HepG2 (cell line): ENCODE data around the gene FHIT. TPM values are rescaled to one million over a fixed set of nuclear protein-coding genes. Genes with fewer than 3 reads are reported as not detected.

Experiments
- ARID5B ChIP-seq: IDR thresholded peaks from 2 replicates; pipeline ENCODE4 v1.4.0; 2020; ENCODE audit warnings: mild to moderate bottlenecking, missing genetic modification reagents
- CHD2 ChIP-seq: IDR thresholded peaks from 2 replicates; pipeline ENCODE4 v1.6.1; 2011; ENCODE audit warnings: low read depth, low read length, improper control_type of control experiment
- DZIP1 ChIP-seq: sonication (generic); formaldehyde crosslinking; IDR thresholded peaks from 2 replicates; pipeline ENCODE4 v1.5.0; 2020; ENCODE audit warnings: mild to moderate bottlenecking, missing genetic modification reagents
- FOXO1 ChIP-seq: sonication (generic); formaldehyde crosslinking; IDR thresholded peaks from 2 replicates; pipeline ENCODE4 v1.4.0; 2020; ENCODE audit warnings: missing genetic modification reagents
- GABPB1 ChIP-seq: IDR thresholded peaks from 2 replicates; pipeline ENCODE4 v1.6.1; 2016; ENCODE audit warnings: mild to moderate bottlenecking, missing genetic modification reagents, moderate library complexity, missing compliant biosample characterization
- HDAC1 ChIP-seq: sonication (generic); formaldehyde crosslinking; IDR thresholded peaks from 2 replicates; pipeline ENCODE4 v1.5.1; 2020; ENCODE audit warnings: mild to moderate bottlenecking, missing genetic modification reagents
- KAT8 ChIP-seq: IDR thresholded peaks from 2 replicates; pipeline ENCODE4 v1.6.1; 2016; ENCODE audit warnings: missing genetic modification reagents, missing compliant biosample characterization
- NFYC ChIP-seq: IDR thresholded peaks from 2 replicates; pipeline ENCODE4 v1.6.1; 2016; ENCODE audit warnings: missing genetic modification reagents, missing compliant biosample characterization
- RFX5 ChIP-seq: IDR thresholded peaks from 2 replicates; pipeline ENCODE4 v1.6.1; 2011; ENCODE audit warnings: low read depth, low read length, improper control_type of control experiment
- TGIF2 ChIP-seq: IDR thresholded peaks from 2 replicates; pipeline ENCODE4 v1.6.1; 2016; ENCODE audit warnings: control low read depth, missing compliant biosample characterization
- UBTF ChIP-seq: sonication (generic); formaldehyde crosslinking; IDR thresholded peaks from 2 replicates; pipeline ENCODE4 v1.4.0; 2020; ENCODE audit warnings: mild to moderate bottlenecking, missing genetic modification reagents
- XBP1 ChIP-seq: sonication (generic); formaldehyde crosslinking; IDR thresholded peaks from 2 replicates; pipeline ENCODE4 v1.5.0; 2020; ENCODE audit warnings: missing genetic modification reagents
- ZBTB3 ChIP-seq: sonication (generic); formaldehyde crosslinking; IDR thresholded peaks from 2 replicates; pipeline ENCODE4 v1.4.0; 2020; ENCODE audit warnings: low read depth, mild to moderate bottlenecking, moderate library complexity, missing genetic modification reagents, borderline replicate concordance
- ZNF235 ChIP-seq: sonication (generic); formaldehyde crosslinking; IDR thresholded peaks from 2 replicates; pipeline ENCODE4 v1.8.1; 2023; ENCODE audit warnings: mild to moderate bottlenecking, missing genetic modification reagents, borderline replicate concordance
- ZNF329 ChIP-seq: sonication (generic); formaldehyde crosslinking; IDR thresholded peaks from 2 replicates; pipeline ENCODE4 v1.9.0; 2021; ENCODE audit warnings: low read depth, mild to moderate bottlenecking, missing genetic modification reagents
- ZNF331 ChIP-seq: sonication (generic); formaldehyde crosslinking; IDR thresholded peaks from 2 replicates; pipeline ENCODE4 v1.4.0; 2020; ENCODE audit warnings: missing genetic modification reagents
- ZNF362 ChIP-seq: sonication (generic); formaldehyde crosslinking; IDR thresholded peaks from 2 replicates; pipeline ENCODE4 v1.4.0; 2020; ENCODE audit warnings: missing genetic modification reagents, mild to moderate bottlenecking, borderline replicate concordance
- ZNF557 ChIP-seq: sonication (generic); formaldehyde crosslinking; IDR thresholded peaks from 2 replicates; pipeline ENCODE4 v1.4.0; 2020; ENCODE audit warnings: missing genetic modification reagents
- ZNF652 ChIP-seq: IDR thresholded peaks from 2 replicates; pipeline ENCODE4 v1.6.1; 2016; ENCODE audit warnings: low read depth, borderline replicate concordance
- polyA plus RNA-seq, 8 experiments: library from polyadenylated mRNA; depleted of rRNA in 3 of 8; stranded (reverse) in 7 of 8; unstranded in 1 of 8; fragments of >200 nt; fragmentation: Illumina TruSeq in 4 of 8; extraction: Trizol in 4 of 8; gene quantifications; 2 replicates each; pipeline versions ENCODE4 v1.2.1 to v1.2.3, GENCODE V29; 2011 to 2016; ENCODE audit warnings: low read depth in 4 of 8, missing spikeins in 1 of 8, mixed read lengths in 1 of 8; ENCODE audit not compliant: insufficient read depth in 1 of 8
- total RNA-seq, 5 experiments: library from RNA; depleted of rRNA; stranded (reverse); fragments of >200 nt; fragmentation: Illumina TruSeq; extraction: Trizol; gene quantifications; 2 replicates each; pipeline ENCODE4 v1.2.3, GENCODE V29; 2016; ENCODE audit warnings: low read depth in 1 of 5

Gene FHIT
- total and polyA plus RNA-seq, 2 of the 13 experiments (the other 11 are each of a cell fraction or from before 2014, with no cell fraction given) = 4.0 to 4.6 TPM

GRCh38 chr3:61251174-61251972 is at the start of gene FHIT (continued):
- TF ChIP-seq UBTF (CRISPR knock-in tag) (peak; percentile 39; the same call in 1 of the 2 replicates), DZIP1 (0 out of 2 replicates have a peak, but pooled peaks have one; percentile 30), FOXO1 (CRISPR knock-in tag) (peak; percentile 51; the same call in 1 of the 2 replicates), RFX5 (0 out of 2 replicates have a peak, but pooled peaks have one; percentile 5), ZNF557 (CRISPR knock-in tag) (no peak), NFYC (CRISPR knock-in tag) (peak; percentile 98), ZNF652 (0 out of 2 replicates have a peak, but pooled peaks have one; percentile 10), ZNF329 (CRISPR knock-in tag) (0 out of 2 replicates have a peak, but pooled peaks have one; percentile 54), ZNF331 (CRISPR knock-in tag) (no peak), KAT8 (CRISPR knock-in tag) (peak; percentile 72; the same call in 1 of the 2 replicates), CHD2 (0 out of 2 replicates have a peak, but pooled peaks have one; percentile 38), ZBTB3 (CRISPR knock-in tag) (0 out of 2 replicates have a peak, but pooled peaks have one; percentile 46), GABPB1 (CRISPR knock-in tag) (peak; percentile 88), ARID5B (peak; percentile 56; the same call in 1 of the 2 replicates), HDAC1 (CRISPR knock-in tag) (peak; percentile 55), TGIF2 (CRISPR knock-in tag) (no peak), ZNF362 (CRISPR knock-in tag) (peak; percentile 50; the same call in 1 of the 2 replicates), ZNF235 (CRISPR knock-in tag) (peak; percentile 58), XBP1 (CRISPR knock-in tag) (no peak)
